HL-60 (cell line): Measurements from ENCODE around the gene STOM.

Source experiments
- DNase-seq, 2 experiments: peaks; one replicate each; pipeline ENCODE4 v3.0.0-alpha.2; 2010 to 2020; ENCODE audit warnings: low read depth in 1 of 2, low spot score in 1 of 2
- H3K27ac ChIP-seq: fragments of 250-450 bp; sonication (Bioruptor Pico); replicated peaks from 2 replicates; pipeline ENCODE4 v1.5.1; 2020; ENCODE audit warnings: mild to moderate bottlenecking, moderate library complexity
- H3K27me3 ChIP-seq: fragments of 250-450 bp; sonication (Bioruptor Pico); 2 replicates; pipeline ENCODE4 v1.5.1; 2021; ENCODE audit warnings: mild to moderate bottlenecking, moderate library complexity; ENCODE audit not compliant: insufficient read depth, poor library complexity, severe bottlenecking
- H3K4me3 ChIP-seq: replicated peaks from 2 replicates; pipeline ENCODE4 v1.5.1; 2011; ENCODE audit warnings: mild to moderate bottlenecking, control low read depth, low read length; ENCODE audit not compliant: insufficient read depth
- CTCF ChIP-seq: IDR thresholded peaks from one replicate; pipeline ENCODE4 v1.5.1; 2011; ENCODE audit warnings: low read length, control low read depth, inconsistent platforms; ENCODE audit not compliant: insufficient read depth
- GABPA ChIP-seq: IDR thresholded peaks from 2 replicates; pipeline ENCODE4 v1.6.1; 2012; ENCODE audit warnings: low read depth
- POLR2AphosphoS5 ChIP-seq: IDR thresholded peaks from 2 replicates; pipeline ENCODE4 v1.6.1; 2012; ENCODE audit warnings: low read depth
- REST ChIP-seq: IDR thresholded peaks from 2 replicates; pipeline ENCODE4 v1.6.1; 2012; ENCODE audit warnings: low read depth; ENCODE audit not compliant: insufficient replicate concordance
- SPI1 ChIP-seq: IDR thresholded peaks from 2 replicates; pipeline ENCODE4 v1.6.1; 2012; ENCODE audit warnings: low read depth, mild to moderate bottlenecking, borderline replicate concordance

STOM gene

GRCh38 chr9:121404906-121405305, 34.9 kb upstream of the STOM start:
- no peak overlapping the region for H3K27ac ChIP-seq
- no peak overlapping the region for H3K4me3 ChIP-seq
- no peaks in the 10 kb centered on the region for H3K27me3 ChIP-seq
- no peak for DNase-seq
- no peak for TF ChIP-seq GABPA
- no peak for TF ChIP-seq REST
- no peak for TF ChIP-seq CTCF
- TF ChIP-seq POLR2AphosphoS5 = no peak
- TF ChIP-seq SPI1 = no peak

GRCh38 chr9:121399883-121400607, 30.0 kb upstream of the STOM start:
- no peak for TF ChIP-seq SPI1
- no peak for TF ChIP-seq REST
- TF ChIP-seq CTCF = peak; percentile 15
- TF ChIP-seq GABPA = no peak
- TF ChIP-seq POLR2AphosphoS5 = no peak
- peak; percentile 34 to 44 for DNase-seq
- Histone ChIP-seq H3K27ac (no peak overlapping the region), H3K4me3 (no peak overlapping the region), H3K27me3 (no peaks in the 10 kb centered on the region)

GRCh38 chr9:121399126-121399882, 29.3 kb upstream of the STOM start:
- no peak for DNase-seq
- no peak overlapping the region for H3K4me3 ChIP-seq
- TF ChIP-seq GABPA (no peak), POLR2AphosphoS5 (no peak), REST (no peak), CTCF (no peak), SPI1 (no peak)
- no peak overlapping the region for H3K27ac ChIP-seq
- no peaks in the 10 kb centered on the region for H3K27me3 ChIP-seq
